Activated CD4-positive, alpha-beta T cell treated with anti-CD3 and anti-CD28 coated beads for 1 hour (primary cell): ENCODE measurements around the gene HCFC1.

Experiments used
- DNase-seq: peaks from one replicate; pipeline ENCODE4 v3.0.0-alpha.2; 2020

Gene HCFC1

GRCh38 chrX:153937056-153937455 is 34.6 kb downstream of the HCFC1 start:
- no peak for DNase-seq

GRCh38 chrX:153935326-153935851 is 36.2 kb downstream of the HCFC1 start:
- DNase-seq = no peak

GRCh38 chrX:153934762-153935325 is 36.8 kb downstream of the HCFC1 start, which contains the start of gene NAA10:
NAA10 (minus strand) TSS chrX:153935037; CDS start chrX:153934904, 133 bp downstream.
- no peak for DNase-seq

- no peak for DNase-seq
Observed at GRCh38 chrX:153934148-153934761, 37.4 kb downstream of the HCFC1 start.

DNA sequence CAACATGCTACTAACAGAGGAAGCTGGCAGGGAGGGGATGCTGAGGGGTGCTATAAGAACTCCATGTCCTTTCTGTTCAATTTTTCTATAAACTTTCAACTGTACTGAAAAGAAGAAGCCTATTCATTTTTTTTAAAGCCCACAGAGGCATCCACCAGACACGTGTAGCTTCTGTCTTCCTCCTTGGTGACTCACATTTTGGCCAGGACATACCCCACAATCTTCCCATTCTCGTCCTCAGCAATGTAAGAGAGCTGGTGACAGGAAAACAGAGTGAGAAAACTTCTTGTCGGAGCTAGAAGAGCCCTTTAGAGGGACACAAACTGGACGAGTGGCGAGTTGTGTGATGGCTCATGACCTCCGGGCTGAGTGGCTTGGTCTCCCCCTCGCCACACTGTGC is 37.9 kb downstream of the HCFC1 start:
- DNase-seq = no peak

GRCh38 chrX:153932220-153932915 is 39.2 kb downstream of the HCFC1 start:
- no peak for DNase-seq

DNA sequence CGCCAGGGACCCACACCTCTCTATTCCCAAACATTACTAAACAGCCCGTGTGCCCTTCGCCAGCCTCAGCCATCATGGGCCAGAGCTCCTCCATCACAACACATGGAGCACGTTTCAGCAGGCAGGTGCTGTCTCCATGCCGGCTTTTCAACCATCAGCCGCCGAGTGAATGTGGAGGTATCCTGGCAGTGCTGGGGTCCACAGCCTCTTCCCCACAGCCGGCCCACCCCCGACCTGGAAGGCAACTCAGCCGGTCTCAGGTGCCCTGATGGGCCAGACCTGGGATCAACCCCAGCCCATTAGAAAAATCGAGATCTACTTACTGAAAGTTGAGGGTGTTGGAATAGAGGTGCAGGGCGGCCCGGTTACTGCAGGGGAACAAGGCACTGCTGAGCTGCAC is 39.9 kb downstream of the HCFC1 start:
- no peak for DNase-seq

GRCh38 chrX:153931151-153931550 is 40.5 kb downstream of the HCFC1 start:
- no peak for DNase-seq

GRCh38 chrX:153930011-153930910 is 41.4 kb downstream of the HCFC1 start:
- DNase-seq = no peak

DNA sequence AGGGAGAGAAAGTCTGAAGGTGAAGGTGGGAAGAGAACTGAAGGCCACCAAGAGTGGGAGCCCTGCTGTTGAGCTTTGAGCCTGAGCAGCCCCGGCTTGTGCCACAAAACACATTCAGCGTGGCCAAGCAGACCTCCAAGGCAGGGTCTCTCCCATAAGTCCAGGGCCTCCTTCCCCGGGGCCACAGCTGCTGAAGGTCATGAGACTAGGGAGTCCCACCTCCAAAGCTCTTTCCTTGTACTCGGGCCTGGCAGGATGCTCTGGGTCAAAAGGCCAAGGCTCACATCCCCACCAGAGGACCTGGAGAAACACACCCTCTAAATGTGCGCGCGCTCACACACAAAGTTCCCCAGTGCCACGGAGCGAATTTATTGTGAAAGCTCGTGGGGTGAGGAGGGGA is 42.0 kb downstream of the HCFC1 start:
- DNase-seq = no peak

DNA sequence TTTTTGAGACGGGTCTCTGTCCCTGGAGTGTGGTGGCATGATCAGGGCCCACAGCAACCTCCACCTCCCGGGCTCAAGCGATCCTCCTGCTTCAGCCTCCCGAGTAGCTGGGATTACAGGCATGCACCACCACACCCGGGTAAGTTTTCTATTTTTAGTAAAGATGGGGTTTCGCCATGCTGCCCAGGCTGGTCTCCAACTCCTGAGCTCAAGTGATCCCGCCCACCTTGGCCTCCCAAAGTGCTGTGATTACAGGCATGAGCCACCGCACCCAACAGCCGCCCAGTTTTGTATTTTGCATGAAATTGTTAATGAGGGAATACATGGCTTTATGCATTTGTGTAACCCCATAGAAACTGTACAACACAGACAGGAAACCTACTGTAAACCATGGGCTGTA is 42.8 kb downstream of the HCFC1 start:
- DNase-seq = no peak

DNA sequence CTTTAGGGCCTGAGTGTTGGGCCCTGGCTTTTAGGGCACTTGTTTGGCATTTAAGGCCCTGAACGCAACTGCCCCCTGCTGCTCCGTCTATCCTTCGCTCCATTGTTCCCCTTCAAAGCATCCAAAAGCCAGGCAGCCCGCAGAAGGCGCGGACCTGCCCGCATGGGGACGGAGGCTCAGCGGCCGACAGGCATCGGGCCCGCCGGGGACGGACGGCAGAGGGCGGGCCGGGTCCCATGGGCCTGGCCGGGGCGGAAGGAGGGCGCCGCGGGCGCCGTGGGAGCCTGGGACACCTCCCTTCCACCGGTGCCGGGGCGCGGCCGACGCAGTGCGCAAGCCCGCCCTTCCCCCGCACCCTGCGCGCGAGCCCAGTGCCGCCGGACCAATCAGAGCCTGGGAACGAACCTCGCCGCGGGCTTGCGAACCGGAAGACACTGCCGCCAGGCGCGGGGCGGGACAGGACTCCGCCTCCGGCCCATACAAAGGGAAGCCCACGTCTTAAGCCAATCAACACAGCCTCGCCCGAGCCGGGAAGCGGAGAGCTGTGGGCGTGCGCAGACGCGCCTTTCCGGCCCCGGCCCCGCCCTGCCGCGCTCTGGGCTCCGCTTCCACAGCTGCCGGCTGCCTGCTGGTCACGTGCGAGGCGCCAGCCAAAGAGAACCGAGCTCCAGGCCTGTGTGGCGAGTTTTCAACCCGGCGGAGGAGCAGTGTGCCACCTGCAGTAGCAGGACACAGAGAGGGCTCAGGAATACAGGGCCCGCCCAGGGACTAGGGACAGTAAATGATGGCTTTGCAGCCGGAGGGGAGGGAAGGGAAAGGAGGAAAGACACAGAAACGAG is 43.5 kb downstream of the HCFC1 start:
- peak; percentile 89 for DNase-seq

DNA sequence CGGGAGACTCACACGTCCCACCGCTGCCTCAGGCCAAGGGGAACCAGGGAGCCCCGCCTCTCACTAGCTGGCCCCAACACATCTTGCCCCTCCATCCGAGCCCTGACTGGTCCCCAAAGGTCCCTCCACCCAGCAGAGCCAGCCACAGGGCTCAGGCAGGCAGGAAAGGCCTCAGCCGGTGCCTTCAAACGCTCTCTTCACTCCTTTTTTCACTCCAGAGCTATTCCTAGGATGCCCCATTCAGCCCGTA is 44.0 kb downstream of the HCFC1 start:
- no peak for DNase-seq

- DNase-seq = peak; percentile 59
Observed at GRCh38 chrX:153926858-153927671, 44.6 kb downstream of the HCFC1 start.

DNA sequence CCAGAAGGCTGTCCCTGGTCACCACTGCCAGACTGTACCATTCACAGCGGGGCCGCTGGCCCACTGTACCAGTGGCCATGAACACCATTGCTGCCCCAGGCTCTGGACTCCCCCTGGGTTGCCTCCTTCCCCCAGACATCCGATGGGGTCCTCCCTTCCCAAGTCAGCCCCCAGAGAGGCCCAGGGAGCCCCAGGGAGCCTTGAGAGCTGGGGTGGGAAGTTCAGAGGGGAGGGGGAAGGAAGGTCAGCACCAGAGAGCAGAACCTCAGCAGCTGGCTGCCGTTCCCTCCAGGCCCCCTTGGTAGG is 45.1 kb downstream of the HCFC1 start:
- no peak for DNase-seq

DNA sequence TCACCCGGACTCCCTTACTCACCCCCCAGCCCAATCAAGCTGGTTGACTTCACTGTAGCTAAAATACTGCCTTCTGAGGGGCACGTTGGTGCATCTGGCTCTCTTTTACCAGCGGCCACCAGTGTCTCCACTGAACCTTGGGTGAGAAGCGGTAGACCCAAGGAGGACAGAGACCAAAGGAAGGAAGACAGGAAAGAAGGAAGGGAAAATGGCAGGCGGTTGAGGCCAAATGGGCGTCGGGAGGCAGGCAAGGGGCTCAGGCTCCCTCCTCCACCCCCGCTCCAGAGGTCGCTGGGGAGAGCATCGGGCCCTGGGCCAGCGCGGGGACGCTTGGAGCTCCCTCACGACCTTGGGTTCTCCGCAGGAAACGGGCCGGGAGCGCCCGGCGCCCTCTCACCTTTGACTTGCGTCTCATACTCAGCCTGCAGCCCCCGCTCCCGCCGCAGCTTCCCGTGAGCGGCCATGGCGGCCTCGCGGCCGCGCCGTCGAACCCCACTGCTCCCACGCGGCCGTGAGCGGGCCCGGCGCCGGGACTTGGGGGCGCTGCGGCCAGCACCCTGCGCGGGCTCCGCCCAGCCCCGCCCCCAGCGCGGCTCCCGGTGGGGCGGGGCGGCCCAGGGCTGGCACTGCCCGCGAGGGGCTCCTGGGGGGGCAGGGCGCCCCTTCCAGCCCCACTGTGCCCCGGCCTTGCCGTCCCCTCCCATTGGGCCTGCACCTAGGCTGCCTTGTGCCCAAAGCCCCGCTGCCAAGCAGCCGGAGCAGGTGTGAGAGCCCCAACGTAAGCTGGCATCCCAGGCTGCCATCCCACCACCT is 45.7 kb downstream of the HCFC1 start, which contains the start of gene ARHGAP4:
ARHGAP4 (minus strand) TSS at position 526 of the 813 bp plus-strand sequence; CDS start at position 464, 62 bp downstream.
- DNase-seq = no peak

GRCh38 chrX:153925387-153925738 is 46.3 kb downstream of the HCFC1 start:
- DNase-seq = no peak

GRCh38 chrX:153924149-153924861 is 47.3 kb downstream of the HCFC1 start:
- DNase-seq = no peak

DNA sequence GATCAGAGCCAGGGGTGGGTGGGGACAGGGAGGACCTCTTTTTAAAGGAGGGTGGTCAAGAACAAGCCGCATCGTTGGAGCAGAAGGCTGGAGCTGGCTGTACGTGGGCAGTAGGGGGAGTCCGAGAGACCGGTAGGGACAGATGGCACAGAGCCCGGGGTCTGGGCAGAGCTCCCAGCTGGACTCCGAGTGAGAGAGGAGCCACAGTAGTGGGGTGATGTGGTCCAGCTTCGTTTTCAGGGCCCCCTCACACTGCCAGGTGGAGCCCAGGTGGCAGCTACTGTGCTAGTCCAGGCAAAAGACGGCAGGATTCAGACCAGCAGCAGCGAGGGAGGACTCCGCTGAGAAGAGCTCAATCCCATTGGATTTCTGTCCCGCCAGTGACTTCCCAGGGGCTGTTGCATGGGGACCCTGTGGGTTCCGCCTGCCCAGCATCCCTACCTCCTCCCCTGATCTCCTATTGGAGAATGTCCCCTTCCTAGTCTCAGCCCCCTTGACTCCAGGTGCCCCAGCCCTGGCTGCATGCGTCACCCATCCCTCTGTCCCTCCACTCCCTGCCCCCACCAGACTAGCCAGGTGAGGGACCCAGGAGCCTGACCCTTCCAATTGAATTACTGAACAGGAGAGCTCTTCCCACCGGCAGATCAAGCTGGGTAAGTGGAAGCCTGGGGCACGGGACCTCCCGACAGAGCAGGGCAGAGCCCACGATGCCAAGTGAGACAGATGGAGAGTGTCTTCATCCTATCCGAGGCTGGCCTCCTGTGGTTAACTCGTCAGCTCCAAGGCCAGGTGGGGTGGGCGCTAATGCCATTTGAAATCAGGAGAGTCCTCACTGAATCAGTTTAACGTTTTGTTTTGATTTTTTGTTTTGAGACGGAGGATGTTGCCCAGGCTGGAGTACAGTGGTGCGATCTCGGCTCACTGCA is 48.4 kb downstream of the HCFC1 start:
- no peak for DNase-seq
